ENCODE measurements around the gene ANXA8.

DNA sequence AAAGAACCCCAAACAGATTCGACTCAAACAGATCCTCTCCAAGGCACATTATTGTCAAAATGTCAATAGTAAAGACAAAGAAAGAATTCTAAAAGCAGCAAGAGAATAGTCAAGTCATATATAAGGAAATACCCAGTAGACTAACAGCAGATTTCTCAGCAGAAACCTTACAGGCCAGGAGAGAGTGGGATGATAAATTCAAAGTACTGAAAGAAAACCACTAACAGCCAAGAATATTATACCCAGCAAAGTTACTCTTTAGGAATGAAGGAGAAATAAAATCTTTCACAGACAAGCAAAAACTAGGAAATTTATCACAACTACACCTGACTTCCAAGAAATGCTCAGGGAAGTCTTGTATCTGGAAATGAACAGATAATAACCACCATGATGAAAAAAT is 38.2 kb downstream of the ANXA8 start:
- TF ChIP-seq, protein P1, sequence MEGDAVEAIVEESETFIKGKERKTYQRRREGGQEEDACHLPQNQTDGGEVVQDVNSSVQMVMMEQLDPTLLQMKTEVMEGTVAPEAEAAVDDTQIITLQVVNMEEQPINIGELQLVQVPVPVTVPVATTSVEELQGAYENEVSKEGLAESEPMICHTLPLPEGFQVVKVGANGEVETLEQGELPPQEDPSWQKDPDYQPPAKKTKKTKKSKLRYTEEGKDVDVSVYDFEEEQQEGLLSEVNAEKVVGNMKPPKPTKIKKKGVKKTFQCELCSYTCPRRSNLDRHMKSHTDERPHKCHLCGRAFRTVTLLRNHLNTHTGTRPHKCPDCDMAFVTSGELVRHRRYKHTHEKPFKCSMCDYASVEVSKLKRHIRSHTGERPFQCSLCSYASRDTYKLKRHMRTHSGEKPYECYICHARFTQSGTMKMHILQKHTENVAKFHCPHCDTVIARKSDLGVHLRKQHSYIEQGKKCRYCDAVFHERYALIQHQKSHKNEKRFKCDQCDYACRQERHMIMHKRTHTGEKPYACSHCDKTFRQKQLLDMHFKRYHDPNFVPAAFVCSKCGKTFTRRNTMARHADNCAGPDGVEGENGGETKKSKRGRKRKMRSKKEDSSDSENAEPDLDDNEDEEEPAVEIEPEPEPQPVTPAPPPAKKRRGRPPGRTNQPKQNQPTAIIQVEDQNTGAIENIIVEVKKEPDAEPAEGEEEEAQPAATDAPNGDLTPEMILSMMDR (IDR thresholded peaks at IDR 0.05): no peak
- TF ChIP-seq POLR2A (IDR thresholded peaks at IDR 0.05): no peak
